ENCODE results near the gene CTAGE15. TPM values are rescaled to one million over a fixed set of nuclear protein-coding genes. Genes with fewer than 3 reads are reported as not detected.
"Not testable (repeated sequence)": the region's sequence is repeated elsewhere in the genome, so short reads cannot be mapped to it uniquely, and the experiment has no call there.

Gene CTAGE15, protein sequence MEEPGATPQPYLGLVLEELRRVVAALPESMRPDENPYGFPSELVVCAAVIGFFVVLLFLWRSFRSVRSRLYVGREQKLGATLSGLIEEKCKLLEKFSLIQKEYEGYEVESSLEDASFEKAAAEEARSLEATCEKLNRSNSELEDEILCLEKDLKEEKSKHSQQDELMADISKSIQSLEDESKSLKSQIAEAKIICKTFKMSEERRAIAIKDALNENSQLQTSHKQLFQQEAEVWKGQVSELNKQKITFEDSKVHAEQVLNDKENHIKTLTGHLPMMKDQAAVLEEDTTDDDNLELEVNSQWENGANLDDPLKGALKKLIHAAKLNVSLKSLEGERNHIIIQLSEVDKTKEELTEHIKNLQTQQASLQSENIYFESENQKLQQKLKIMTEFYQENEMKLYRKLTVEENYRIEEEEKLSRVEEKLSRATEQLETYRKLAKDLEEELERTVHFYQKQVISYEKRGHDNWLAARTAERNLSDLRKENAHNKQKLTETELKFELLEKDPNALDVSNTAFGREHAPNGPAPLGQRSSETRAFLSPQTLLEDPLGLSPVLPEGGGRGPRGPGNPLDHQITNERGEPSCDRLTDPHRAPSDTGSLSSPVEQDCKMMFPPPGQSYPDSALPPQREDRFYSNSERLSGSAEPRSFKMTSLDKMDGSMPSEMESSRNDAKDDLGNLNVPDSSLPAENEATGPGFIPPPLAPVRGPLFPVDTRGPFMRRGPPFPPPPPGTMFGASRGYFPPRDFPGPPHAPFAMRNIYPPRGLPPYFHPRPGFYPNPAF
- not detected in 2 replicates for total RNA-seq (2014; rRNA removed; shearing (Covaris generic))

DNA sequence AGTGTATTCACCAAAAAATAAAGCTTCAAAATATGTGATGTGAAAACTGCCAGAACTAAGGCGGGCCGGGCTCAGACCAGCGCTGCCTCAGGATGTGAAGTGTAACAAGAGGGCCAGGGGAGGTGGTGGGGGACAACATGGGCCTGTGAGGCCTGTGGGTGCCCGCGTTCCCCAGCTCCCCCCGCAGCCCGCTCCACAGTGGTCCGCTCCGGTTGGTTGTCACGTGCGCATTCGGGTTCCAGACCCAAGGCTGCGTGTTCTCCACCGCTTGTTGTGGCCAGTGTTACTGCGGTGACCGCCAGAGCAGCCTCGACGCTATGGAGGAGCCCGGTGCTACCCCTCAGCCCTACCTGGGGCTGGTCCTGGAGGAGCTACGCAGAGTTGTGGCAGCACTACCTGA lies at the start of gene CTAGE15:
TSS of gene CTAGE15 (plus strand) at position 301 of the 400 bp plus-strand sequence. CDS start at position 318, 17 bp downstream.
- DNase-seq (ENCODE audit: low spot score) = not testable (repeated sequence)

DNA sequence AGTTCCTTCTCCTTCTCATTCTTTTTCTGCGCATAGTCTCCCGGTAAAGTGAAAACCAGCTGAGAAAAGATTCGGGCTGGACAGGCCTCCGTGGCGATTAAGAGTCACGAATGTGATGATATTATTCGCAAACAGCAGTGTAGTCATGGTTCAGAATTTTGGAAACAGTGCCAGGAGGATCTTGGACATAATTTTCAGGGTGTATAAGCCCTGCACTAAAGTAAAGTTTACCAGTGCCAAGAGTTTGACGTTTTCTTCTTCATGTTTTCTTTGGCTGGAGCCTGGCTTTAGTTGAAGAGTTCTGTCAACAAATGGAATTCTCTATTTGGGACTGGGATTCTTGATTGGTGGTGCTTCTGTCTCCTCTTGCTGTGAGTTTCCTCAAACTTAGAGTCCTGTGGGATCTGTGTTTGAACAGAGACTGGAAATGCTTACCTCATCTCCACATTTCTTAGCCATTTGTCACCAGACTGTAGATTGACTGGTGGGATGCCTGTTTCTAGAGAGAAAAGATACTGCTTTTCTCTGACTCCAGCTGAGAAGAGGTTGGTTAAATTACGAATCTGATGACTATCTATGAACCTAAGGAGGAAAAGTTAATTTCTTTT lies 49.2 kb upstream of the CTAGE15 start:
- not testable (repeated sequence) for DNase-seq (ENCODE audit: low spot score)

DNA sequence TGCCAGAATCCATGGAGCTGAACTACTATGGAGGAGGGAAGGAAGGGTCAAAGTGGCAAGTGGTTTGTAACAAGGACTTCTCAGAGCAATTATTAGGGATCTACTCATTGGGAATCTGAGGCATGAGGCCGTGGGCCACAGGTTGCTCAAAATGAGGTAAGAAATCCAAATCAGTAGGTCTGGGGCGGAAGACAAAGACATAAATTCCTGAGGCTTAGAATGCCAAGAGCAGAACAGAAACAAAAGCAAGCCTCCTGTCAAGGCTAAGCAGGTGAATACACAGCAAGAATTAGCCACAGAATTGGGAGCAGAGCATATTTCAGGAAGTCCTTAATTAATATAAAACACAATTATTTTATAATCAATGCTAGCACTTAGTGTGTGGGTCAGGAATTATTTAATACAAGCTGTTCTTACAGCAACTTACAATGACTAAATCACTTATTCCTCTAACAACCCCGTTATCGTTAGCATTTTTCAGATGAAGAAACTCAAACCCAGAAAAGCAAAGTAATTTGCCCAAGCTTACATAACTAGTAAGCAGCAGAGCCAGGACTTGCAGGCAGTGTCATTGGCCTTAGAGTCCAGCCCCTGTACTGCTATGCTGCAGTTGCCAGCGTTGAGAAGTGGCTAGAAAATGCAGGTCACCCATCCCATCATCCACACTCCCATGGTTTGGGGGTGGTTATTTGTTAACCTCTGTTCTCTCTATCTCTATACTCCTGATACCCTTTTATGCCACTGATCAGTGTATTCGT lies 40.3 kb upstream of the CTAGE15 start:
- not testable (repeated sequence) for DNase-seq (ENCODE audit: low spot score)

DNA sequence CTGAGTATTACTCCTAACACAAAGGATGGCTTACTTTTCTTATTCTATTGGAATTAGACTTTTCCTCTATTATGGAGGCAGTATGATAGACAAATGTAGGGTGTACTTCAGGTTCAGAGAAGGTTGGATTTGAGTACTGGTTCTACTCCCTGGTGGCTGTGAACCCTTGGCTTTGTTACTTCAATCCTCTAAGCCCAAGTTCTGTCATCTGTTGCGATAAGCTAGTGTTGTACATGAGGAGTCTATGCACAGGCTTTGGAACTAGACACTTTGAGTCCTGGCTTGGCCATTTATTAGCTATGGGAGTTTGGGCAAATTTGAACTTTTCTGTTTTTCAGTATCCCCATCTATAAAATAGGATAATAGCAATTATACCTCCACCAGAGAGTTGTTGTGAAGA lies 39.7 kb upstream of the CTAGE15 start:
- not testable (repeated sequence) for DNase-seq (ENCODE audit: low spot score)

DNA sequence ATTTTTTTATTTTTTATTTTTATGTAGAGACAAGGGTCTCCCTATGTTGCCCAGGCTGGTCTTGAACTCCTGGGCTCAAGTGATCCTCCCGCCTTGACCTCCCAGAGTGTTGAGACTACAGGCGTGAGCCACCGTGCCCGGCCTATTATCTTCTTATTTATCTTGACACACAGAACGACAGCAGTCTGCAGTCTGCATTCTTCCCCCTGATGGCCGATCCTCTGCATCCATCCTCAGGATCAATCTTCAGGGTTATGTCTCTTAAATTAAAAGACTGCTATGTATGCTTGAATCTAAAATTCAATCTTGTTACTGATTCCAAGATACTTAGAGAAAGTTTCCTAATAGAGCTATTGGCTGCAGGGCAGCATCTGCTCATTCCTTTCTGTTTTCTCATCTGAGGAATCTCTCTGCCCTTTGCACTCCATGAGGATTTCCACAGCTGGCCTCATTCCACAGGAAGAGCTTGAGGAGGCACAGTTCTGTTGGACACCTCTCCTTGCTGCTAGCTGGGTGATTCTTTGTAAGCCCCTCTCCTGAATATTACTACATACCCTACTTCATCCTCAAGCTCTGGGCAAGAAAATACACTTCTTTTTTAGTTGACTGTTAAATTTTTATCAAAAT lies 38.3 kb upstream of the CTAGE15 start:
- not testable (repeated sequence) for DNase-seq (ENCODE audit: low spot score)

DNA sequence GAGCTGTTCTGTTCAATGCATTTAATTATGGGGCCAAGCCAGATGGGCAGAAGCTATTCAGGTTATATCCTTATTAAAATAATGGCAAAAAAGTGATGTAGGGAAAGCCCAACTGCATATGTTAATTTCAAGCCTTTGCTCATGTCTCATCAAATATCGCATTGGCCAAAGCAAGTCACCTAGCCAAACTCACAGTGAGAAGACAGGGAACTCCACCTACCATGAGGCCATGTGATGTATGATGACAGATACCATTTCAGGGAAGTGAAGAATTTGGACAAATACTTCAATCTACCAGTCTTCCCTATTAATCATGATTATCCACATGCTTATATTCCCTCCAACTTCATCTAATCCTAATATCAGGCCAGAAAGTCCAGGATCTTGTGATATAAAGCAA lies 35.2 kb upstream of the CTAGE15 start:
- not testable (repeated sequence) for DNase-seq (ENCODE audit: low spot score)

DNA sequence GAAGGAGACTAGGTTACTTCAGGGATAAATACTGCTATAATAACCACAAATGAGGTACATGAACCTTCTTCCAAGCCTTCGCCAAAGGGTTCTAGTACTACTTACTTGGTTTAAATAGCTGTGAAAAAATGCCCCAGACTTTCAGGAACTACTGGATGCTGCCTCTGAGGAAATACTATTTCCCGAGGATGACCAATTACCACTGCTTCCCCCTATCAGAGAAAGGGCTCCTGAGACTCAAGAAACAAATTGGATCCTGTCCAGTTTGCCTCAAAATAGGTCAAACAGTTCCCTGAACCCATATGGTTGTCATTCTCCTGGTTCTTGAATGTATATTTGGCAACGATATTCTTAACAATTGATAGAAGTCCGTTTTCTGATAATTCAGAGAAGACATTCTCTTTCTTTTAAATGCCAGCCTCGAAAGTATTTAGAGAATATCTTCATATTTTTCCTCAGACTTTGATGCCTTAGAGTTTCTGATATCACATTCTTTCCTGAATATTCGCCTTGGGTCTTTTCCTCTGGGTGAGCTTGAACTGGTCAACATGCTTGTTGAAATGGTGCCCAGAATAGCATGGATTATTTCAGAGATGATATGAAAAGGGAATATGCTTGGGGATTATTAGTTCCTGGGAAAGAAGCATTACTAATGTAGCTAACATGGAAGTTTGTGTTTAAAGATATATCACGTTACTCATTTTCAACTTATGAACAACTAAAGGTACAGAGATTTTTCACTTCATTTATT lies 28.1 kb upstream of the CTAGE15 start:
- DNase-seq (ENCODE audit: low spot score) = not testable (repeated sequence)

DNA sequence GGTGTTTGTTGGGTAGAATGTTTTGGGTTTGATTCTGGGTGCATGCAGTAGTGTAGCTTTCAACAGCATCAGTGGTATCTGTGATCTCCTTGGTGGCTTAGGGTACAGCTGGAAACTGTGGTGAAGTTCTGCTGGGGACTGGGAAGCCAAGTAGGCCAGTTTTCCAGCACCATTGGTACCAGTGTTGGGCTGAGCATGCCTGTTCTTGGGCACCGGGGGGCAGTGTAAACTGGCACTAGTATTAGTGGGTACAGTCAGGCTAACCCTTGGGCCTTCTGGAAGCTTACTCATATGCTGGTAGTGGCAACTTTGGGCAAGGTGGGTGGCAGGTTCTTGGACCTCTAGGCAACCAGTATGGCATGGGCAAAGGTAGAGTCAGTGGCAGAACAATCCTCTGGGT lies 15.6 kb upstream of the CTAGE15 start:
- DNase-seq (ENCODE audit: low spot score) = not testable (repeated sequence)

DNA sequence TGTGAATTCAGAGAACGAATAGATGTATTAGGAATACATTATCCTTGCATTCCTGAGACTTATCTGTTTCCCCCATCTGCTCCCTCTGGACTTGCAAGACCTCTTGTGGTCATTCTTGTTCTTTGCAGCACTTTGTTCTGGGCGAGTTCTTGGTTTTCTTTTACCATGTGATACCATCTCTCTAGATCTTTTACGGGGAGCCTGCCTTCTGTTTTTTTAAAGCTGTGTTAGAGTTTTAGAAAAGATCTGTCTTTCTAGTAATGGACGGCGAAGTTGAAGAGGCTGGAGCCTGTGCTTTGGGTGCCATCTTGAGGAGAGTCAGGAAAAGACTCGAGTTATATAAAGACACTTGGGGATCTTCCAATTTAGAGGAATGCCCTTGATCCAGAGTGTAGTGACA lies 8.3 kb upstream of the CTAGE15 start:
- DNase-seq (ENCODE audit: low spot score) = not testable (repeated sequence)

DNA sequence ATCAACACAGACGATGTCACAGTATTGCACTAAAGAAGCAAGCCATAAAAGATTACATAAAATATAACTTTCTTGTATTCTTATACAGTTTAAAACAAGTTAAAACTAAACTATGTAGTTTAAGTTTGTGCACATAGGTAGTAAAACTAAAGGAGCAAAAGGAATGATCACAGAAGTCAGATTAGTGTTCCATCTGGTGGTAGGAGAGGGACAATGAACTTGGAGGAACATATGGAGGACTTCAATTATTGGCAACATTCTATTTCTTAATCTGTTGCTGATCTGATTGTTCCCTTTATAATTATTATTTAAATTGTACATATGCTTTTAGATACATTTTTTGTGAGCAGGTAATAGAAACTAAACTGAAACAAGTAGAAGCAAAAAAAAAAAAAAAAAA lies 5.6 kb upstream of the CTAGE15 start:
- DNase-seq (ENCODE audit: low spot score) = not testable (repeated sequence)

DNA sequence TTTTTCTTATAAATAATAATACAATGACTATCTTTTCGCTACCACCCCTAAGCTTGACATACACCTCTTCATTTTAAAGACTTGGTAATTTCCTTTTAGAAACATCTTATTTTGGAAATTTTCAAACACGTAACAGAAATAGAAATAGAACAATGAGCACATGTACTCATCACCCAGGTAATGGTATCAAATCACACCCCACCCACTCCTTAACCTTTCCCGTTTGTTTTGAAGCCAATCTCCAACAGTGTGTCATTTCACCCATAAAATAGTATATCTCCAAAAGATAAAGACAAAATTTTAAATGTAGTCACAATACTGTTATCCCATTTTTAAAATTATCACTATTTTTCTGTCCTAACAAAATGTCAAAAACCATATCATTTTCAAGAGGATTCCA lies 16.6 kb downstream of the CTAGE15 start:
- DNase-seq (ENCODE audit: low spot score) = not testable (repeated sequence)

DNA sequence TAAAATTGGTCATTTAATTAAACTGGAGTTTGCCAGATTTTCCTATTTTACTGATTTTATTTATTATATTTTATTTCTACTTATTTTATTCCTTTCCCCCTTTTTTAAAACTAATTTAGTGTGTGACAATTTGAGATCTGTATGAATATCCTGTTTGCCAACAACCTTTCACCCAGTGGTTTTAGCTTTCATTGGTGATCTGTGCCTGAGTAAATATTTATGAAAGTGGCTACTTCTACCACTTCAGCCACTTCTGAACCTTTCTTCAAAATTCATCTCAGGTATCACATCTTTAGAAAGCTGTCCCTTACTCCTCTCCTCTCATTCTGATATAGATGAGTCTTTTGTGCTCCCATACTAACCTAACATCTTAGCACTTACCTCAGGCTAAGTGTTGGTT lies 18.3 kb downstream of the CTAGE15 start:
- DNase-seq (ENCODE audit: low spot score) = not testable (repeated sequence)

DNA sequence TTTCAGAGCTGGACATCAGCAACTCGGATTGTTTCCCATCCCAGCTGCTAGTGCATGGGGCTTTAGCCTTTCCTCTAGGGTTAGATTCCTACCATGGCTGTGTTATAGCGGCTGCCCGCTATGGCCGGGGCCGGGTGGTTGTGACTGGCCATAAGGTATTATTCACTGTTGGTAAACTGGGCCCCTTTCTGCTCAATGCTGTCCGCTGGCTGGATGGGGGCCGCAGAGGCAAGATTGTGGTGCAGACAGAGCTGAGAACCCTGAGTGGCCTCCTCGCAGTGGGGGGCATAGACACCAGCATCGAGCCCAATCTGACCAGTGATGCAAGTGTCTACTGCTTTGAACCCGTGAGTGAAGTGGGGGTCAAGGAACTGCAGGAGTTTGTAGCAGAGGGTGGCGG lies 26.5 kb downstream of the CTAGE15 start:
- DNase-seq (ENCODE audit: low spot score) = not testable (repeated sequence)

DNA sequence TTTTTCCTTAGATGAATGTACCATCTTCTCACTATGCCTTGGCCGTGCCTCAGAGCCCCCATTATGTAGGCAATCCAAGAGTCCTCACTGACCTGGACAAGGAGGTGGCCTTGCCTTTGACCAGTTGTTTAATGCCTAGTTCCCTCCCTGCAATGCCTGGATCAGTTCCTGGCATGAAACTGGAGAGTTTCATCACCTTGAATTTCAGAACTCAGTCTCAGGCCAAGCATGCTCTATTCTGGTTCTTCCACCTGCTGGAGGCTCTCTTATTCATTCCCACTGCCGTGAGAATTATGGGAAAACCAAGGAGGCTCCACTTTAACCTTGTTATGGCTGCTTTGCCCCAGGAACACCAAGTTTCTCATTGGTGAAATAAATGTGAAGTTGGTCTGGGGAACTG lies 31.9 kb downstream of the CTAGE15 start:
- not testable (repeated sequence) for DNase-seq (ENCODE audit: low spot score)

DNA sequence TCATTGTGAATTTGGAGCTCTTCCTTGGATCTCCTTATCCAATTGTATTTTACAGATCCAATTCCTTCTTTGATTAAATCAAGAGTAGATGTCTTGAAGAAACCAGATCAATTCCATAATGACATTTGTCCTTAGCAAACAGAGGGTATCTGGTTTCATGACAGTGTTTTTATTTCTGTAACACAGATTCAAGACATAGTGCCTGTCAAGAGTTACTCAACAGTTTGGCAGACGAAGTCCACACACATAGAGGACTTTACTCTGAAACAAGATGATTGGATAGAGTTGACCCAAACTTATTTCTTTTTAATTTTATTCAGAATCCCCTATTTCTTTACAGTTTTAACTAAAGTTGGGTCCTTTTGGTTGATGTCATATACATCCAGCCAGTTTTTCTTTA lies 34.5 kb downstream of the CTAGE15 start:
- DNase-seq (ENCODE audit: low spot score) = not testable (repeated sequence)

DNA sequence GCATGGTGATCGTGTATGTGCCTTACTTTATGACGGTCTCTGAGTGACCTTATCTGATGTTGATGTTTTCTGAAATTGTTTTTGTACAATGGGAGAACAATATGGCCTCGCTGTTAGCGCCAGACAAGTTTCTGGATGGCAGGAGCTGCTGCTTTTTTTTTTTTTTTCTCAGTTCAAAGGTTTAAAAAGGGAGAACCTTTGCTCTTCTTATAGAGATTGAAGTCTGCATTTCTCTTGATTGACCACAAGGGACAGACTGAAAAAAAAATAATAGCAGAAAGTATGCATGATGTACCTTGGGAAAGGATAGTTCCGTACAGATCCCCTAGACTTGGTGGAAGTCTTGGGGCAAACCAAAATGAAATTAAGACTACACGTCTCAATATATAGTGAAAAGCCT lies 43.9 kb downstream of the CTAGE15 start:
- peak; percentile 15 for DNase-seq (ENCODE audit: low spot score)

DNA sequence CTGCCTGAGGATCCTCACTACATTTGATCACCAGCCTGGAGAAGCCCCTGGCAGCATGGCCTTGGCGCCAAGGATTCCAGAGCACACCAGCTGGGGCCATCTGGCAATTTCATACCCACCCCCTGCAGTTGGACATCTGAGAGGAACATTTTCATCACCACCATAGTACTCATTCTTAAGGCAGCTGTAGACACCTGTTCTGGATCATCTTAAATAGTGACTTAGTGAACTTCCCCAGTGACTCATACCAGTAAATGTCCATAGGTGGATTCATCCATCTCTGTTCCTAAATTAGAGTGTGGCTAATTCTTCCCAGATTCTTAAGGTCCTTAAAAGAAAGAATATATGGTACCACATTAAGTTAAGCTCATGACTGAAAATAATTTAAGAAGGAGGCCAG lies 45.6 kb downstream of the CTAGE15 start:
- DNase-seq (ENCODE audit: low spot score) = not testable (repeated sequence)

DNA sequence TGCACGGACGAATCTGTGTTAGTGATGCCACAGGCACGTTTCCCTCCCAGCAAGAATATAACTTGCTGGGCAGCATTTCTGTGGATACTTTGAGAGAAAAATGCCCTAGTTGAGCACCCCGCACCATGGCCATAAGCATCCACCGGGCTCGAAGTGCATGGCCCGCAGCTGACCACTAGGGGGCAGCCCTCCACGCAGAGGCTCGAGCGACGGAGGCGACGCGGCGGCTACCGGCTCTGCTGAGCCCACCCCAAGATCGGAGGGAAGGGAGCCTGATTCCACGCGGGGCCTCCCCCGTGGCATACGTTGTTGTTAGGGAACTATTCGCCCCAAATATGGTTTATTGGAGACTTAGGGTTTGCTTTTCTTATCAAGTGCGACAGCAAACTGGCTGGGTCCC lies 48.5 kb downstream of the CTAGE15 start:
- not testable (repeated sequence) for DNase-seq (ENCODE audit: low spot score)

DNA sequence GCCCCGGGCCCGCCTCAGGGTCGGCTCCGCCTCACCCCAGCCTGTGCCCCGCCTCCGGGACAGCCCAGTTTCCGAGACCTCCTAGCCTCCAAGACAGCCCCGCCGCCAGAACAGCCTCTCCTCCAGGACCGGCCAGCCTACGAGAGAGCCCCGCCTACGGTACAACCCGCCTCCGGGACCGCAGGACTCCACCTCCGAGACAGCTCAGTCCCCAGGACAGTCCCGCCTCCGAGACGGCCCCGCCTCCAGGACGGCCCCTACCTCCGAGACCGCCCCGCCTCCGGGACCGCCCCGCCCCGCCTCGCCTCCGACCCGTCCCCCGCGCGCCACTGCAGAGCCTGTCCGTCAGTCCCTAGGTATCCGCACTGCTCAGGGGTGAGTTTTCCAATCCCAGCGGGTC lies 49.0 kb downstream of the CTAGE15 start, which contains the start of gene TCAF2:
TSS of gene TCAF2 (plus strand) at position 329 of the 400 bp plus-strand sequence.
- not testable (repeated sequence) for DNase-seq (ENCODE audit: low spot score)

DNA sequence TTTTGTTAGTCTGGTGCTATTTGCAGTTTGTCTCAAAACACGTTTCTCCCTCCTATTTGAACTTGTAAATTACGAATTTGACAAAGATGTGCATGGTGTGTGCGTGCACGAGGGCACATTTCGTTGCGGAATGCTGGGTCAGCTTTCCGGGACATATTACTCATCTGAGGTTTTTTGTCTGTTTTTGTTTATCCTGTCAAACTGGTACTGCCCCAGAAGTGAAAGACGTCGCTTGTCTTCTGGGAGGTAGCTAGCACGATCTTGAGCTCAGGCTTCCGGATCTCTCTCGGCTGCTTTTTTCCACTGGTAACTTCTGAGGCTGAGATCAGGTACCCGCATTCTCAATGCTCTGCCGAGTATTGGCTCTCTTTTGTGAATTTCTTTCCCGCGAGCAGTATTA lies 49.6 kb downstream of the CTAGE15 start:
- not testable (repeated sequence) for DNase-seq (ENCODE audit: low spot score)

All from H4 (cell line).